T-helper 1 cell treated with Interleukin-12 subunit alpha and Interleukin-12 subunit beta and Interleukin-4 antibody, amounts not matched to agents 30 ng/mL and 1 ng/mL, for 36 hours (primary cell): Measurements from ENCODE around the gene ATG16L1. TPM values are rescaled to one million over a fixed set of nuclear protein-coding genes. Genes with fewer than 3 reads are reported as not detected.

Experiments
- intact Hi-C: fragments of 100-400 bp; cut with micrococcal nuclease; formaldehyde crosslinking; loops from one replicate; pipeline ENCODE4 v1.15.1; 2024
- total RNA-seq: library from RNA; stranded (reverse); gene quantifications from 2 replicates; pipeline ENCODE4 v1.2.3, GENCODE V29; 2022

Gene ATG16L1
- 57.1 and 74.8 TPM in 2 replicates for total RNA-seq

DNA sequence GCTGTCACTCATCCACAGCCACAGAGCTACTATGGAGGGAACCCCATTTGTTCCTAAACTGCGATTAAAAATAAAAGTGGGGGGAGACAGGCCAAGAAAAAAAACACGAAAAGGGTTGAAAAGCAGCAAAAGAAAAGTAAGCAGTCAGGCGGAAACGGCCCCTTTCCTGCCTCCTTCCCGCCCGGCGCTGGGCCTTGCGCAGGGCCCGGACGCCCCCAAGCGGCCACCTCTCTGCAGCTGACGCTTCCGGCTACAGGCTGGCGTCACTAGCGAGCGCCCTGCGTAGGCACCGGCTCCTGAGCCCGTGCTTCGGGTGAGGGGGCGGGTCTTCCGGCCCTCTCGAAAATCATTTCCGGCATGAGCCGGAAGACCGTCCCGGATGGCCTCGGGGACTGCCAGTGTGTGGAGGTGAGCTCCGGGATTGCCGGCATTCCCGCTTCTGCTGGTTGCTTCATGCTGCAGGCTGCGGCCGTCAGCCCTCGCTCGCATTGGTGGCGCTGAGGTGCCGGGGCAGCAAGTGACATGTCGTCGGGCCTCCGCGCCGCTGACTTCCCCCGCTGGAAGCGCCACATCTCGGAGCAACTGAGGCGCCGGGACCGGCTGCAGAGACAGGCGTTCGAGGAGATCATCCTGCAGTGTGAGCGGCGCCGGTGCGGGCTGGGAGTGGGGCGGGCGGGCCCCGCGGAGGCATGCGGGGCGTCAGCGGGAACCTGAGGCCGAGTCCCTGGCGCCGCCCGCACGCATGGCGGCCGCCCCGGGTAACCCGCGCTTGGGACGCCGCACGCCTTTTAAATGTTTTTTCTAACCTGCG, at the start of gene ATG16L1:
ATG16L1 (plus strand) TSS at position 368 of the 811 bp plus-strand sequence; CDS start at position 523, 155 bp downstream.
- intact Hi-C loops = loop anchor here (1.0 to 10.0 kb wide), 17 partner anchors 17 to 1627 kb away; partner anchors contain the start of genes EIF4E2, GIGYF2, INPP5D and PTMA

DNA sequence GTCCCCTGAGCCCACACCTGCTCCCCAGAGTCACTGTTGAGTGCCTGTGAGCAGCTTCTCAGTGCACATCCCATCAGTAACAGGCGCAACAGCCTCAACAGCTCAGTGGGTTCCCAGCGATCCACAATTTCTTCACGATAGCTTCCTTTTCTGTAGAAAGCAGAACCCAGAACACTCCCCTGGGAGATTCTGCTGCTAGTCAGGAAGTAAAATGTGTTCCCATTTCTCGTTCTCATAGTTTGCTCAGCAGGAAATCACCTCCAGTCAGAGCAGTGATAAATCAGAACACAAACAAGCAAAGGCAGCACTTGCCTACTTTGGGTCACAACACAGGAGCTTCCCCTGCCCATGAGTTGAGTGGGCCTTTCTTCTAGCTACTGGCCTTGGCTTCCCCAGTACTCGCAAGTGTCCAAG, 48.9 kb upstream of the ATG16L1 start:
- intact Hi-C loops = no loop called here

DNA sequence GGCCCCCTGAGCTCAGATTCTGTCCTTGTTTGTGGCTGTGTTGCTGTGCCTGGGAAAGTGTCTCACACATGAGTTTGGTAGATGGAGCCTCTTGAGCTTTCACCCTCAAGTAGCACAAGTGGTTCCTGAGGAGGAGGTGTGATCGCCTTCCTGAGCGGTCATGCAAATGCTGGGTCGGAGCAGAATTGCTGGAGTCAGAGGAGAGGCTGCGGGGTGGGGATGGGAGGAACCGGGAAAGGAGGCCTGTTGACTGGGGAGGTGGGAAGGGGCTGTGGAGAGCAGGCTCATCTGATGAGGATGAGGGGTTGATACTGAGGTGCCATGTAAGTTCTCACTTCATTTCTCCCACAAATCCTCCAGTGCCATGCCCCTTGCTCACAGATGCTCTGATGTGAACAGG, 48.4 kb upstream of the ATG16L1 start:
- intact Hi-C loops = no loop called here

DNA sequence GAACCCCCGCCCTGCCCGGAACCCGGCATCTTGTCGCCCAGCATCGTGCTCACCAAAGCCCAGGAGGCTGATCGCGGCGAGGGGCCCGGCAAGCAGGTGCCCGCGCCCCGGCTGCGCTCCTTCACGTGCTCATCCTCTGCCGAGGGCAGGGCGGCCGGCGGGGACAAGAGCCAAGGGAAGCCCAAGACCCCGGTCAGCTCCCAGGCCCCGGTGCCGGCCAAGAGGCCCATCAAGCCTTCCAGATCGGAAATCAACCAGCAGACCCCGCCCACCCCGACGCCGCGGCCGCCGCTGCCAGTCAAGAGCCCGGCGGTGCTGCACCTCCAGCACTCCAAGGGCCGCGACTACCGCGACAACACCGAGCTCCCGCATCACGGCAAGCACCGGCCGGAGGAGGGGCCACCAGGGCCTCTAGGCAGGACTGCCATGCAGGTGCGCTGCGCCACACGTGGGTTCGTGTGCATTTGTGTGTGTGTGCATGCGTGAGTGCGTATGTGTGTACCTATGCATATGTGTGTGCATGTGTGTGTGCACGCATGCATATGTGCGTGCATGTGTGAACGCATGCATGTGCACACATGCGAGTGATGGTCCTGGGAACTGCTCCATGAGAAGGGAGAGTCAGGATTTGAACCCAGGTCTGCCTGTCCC, 47.1 kb upstream of the ATG16L1 start:
- intact Hi-C loops = no loop called here

DNA sequence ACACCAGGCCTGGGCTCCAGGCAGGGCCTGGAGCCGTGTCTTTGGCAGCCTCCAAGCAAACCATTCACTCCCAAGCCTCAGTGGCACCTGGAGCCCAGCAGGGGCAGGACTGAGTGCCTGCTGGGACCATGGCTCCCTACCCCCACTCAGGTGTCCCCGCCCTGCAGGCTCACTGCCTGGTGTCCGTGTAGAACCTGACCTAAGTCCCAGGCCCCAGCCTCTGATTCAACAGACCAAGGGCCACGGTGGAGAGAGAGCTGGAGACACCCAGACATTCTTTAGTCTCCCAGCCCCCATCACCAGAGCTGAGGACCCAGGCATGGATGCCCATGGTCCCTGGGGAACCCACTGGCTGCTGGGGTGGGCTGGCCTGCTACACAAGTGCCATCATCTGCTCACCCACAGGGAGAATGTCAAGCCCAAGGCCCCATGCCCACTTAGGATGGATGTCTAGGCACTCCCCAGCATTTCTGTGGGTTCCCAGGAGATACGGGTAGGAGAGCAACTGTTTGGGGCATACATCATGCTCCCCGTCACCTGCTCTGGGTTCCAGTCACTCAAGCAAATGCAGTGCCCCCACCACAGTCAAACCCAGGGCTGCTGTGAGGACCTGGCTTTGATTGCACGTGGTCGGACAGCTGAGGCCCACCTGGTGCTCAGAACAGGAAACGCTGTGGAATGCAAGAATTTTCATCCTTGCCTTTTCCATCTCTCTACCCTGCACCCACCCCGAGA, 42.9 kb upstream of the ATG16L1 start:
- intact Hi-C loops = no loop called here

DNA sequence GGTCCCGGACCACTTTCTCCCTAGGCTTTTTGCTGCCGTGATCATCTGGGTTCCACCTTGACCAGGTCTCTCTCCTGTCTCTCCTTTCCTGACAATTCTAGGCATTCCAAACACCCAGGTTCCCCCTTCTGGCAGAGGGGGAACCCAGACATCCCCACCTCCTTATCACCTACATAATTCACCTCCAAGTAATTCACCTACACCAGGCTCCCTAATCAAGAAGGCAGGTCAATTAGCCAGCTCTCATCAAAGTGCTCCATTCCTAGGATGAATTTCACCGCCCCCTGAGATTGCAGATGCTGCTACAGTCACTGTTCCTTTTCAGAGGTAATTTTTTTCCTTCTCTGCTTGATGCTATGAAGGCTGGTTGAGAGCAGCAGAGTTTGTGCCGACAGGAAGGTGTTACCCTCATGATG, 42.3 kb upstream of the ATG16L1 start:
- intact Hi-C loops = no loop called here

DNA sequence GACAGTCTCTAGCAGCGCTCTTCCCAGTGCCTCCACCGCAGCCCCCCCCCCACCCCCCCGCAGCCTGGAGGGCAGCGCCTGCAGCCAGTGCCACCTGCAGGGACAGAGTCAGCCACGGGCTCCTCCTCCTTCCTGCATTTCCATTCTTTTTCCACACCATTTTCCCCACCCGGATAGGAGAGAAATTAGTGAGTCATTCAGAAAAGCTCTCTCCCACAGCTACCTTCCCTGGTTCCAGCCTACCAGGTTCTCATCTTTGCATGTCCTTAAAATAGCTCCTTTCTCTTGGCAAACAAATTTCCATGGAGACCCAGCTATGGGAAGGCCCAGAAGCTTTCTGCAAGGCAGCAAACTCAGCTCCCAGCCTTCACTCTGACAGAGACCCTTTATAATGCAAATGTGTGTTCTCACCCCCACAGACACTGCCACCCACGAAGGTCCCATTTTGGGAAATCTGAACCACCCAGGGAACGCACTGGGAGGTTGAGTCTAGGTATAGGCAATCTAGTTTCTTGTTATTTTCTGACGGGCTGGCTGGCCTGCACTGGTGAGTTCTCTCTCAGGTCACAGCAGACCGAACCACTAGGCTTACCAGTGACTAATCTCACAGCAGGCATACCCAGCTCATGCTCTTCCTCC, 41.8 kb upstream of the ATG16L1 start:
- intact Hi-C loops = no loop called here

DNA sequence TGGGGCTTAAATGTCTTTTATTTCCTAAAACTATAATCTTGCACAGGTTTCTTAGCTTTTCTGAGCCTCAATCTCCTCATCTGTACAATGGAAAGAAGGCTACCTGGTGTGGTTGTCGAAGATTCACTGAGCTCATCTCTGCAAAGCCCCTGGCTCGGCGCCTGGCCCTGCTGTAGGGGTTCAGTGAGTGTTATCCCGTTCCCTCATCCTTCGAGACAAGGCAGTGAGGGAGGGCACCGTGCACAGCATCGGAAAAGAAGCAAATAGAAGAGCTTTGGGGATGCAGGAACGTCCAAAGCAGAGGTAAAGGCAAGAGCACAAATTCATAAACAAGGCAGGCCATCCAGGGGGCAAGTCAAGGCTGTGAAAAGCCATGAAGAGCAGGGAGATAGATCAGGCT, 41.2 kb upstream of the ATG16L1 start:
- intact Hi-C loops = no loop called here

DNA sequence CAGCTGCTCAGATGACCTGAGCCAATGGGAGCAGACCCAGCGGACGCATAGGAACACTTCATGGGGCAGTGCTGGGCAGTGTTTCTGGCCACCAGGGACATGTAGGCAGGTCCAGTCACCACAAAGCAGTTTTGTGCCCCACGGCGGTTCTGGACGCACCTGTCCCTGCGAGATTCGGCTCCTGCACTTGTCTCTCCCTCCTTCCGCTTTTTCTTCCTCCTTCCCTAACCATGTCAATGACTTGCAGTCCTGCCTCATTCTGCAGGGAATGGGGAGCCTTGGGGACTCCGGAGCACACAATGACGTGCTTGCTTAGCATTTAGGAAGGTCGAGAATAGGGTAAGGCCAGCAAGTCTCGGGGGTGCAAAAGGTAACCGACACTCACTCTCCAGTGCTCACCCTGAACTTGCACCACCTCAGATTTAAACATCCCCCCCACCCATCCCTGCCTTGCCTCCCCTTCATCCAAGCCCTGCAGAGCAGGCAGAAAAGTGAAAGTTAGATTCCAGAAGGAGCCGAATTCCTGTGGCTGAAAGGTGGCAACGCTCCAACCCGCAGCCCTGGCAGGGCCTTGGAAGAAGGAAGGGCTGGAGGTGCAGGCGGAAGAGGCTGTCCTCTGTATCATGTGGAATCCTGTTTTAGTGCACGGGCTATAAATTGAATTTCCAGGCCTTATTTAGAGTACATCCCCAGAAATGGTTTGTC, 40.5 kb upstream of the ATG16L1 start:
- intact Hi-C loops = no loop called here

DNA sequence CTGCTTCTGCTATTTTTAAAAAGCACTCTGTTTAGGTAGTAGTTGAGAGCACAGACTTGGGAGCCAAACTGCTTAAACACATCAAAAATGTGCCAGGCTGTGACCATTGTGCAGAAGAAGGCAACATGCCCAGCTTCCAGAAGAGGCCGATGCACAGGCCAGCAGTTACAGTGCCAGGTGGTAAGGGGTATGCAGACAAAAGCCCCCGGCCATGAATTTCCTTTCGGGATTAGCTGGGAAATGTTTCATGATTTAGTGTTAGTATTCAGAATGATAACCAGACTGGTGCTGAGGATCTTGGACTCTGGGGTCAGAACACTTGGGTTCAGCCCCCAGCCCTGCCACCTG, 40.0 kb upstream of the ATG16L1 start:
- intact Hi-C loops = no loop called here

DNA sequence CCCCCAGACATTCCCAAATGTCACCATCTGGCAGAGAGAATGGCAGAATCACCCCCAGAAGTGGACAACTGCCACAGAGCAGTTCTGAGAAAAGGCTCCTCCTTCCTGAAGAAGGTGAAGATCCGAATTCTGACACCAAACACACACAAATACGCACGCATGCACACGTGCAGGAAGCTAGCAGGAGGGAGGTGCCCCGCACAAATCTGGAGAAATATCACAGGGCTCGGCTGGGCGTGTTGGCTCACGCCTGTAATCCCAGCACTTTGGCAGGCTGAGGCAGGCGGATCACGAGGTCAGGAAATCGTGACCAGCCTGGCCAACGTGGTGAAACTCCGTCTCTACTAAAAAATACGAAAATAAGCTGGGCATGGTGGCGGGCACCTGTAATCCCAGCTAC, 38.5 kb upstream of the ATG16L1 start:
- intact Hi-C loops = no loop called here

DNA sequence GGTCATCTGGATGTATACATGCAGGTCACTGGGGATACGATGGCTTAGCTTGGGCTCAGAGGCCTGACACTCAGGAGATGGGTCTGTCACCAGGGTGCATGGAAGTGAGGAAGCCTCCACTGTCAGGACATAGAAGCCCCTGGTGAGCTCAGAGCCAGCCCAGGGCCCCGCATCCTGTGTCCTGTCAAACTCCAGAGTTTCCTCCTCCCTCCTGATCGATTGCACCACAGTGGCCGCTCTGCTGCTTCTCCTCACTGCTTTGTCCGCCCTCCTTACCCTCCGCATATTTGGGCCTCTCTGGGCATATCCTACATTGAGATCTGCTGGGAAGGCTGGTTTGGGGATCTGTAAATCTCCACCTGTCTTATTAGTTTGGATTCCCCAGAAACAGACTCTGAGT, 37.5 kb upstream of the ATG16L1 start:
- intact Hi-C loops = no loop called here

DNA sequence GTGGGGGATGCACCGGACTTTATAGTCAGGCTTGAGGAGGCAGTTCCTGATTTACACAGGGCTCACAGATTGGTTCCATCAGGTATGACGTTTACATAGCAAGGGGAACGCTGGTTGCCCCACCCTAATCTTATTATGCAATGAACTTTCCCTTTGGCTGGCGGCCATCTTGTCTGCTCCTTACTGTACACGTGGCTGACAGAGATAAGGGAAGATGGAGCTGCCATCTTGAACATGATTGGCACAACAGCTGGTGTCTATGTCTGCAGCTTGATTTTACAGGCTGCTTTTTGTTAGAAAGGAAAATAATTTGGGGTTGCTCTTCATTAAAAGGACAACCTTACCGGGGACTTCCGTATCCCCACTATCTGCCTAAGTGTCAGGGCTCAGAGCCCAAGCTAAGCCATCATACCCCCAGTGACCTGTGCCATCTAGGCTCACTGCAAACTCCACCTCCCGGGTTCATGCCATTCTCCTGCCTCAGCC, 33.5 kb upstream of the ATG16L1 start:
- intact Hi-C loops = no loop called here

DNA sequence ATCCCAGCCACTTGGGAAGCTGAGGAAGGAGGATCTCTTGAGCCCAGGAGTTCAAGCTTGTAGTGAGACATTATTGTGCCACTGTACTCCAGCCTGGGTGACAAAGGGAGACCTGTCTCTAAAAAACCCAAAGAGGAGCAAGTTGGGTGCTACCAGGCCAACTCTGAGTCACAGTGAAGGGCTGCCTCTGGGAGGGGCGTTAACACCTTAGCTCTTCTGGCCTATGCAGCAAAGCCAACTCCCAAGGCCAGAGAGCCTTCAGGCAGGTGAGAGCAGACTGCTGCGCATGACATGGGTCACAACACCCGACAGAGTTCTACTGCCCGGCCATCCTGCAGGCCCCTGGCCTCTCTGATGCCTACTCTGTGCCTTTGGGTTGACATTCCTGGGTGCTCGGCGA, 32.6 kb upstream of the ATG16L1 start:
- intact Hi-C loops = no loop called here

DNA sequence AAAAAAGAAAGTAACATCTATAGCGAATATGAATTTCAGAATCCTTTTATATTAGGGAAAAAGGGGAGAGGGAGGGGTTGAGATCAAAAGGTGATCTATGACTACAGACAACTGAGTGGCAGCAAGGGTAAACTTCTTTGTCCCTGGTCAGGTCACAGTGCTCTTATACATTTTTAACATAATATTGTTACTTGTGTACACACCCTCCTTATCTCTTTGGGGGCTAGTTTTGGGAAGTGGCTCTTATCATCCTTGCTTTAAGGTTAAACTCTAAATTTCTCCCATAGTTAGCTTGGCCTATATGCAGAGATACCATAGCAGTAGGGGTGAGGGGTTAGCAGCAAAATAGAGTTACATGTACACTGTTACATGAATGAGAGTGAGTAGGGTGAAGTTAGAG, 31.6 kb upstream of the ATG16L1 start:
- intact Hi-C loops = no loop called here

DNA sequence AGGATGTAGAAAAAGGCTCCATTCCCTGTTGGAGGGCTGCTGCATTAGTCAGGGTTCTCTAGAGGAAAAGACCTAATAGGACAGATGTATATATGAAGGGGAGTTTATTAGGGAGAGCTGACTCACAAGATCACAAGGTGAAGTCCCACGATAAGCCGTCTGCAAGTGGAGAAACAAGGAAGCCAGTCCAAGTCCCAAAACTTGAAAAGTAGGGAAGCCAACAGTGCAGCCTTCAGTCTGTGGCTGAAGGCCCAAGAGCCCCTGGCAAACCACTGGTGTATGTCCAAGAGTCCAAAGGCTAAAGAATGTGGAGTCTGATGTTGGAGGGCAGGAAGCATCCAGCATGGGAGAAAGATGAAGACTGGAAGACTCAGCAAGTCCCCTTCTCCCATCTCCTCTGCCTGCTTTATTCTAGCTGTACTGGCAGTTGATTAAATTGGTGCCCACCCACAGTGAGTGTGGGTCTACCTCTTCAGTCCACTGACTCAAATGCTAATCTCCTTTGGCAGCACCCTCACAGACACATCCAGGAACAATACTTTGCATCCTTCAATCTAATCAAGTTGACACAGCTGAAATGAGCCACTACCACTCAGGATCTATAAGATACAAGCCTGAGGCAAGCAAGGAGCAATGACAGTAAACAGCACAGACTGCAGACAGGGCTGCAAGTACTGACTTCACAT, 30.0 kb upstream of the ATG16L1 start:
- intact Hi-C loops = no loop called here

DNA sequence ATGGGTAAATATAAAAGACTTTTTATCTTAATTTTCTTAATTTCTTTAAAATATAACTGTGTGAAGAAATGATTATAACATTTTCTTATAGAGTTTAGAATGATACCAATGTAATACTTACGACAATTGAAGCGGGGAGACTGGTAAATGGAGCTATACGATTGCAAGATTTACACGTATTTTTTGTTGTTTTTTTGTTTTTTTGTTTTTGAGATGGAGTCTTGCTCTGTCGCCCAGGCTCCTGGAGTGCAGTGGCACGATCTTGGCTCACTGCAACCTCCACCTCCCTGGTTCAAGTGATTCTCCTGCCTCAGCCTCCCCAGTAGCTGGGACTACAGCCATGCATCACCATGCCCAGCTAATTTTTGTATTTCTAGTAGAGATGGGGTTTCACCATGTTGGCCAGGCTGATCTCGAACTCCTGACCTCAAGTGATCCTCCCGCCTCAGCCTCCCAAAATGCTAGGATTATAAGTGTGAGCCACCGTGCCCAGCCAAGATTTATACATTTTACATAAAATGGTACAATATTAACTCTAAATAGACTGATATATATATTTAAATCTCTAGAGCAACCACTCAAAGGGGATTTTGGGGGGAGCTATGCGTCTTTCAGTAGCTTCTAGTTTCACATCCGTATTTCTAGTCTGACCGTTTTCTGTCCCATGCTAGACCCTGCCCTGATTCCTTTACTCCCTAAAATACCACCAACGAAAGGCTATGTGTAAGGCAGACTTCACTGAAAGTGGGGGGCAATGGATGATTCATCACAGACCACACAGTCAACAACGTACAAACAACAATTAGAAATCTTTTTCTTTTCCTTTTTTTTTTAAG, 28.2 kb upstream of the ATG16L1 start:
- intact Hi-C loops = no loop called here

DNA sequence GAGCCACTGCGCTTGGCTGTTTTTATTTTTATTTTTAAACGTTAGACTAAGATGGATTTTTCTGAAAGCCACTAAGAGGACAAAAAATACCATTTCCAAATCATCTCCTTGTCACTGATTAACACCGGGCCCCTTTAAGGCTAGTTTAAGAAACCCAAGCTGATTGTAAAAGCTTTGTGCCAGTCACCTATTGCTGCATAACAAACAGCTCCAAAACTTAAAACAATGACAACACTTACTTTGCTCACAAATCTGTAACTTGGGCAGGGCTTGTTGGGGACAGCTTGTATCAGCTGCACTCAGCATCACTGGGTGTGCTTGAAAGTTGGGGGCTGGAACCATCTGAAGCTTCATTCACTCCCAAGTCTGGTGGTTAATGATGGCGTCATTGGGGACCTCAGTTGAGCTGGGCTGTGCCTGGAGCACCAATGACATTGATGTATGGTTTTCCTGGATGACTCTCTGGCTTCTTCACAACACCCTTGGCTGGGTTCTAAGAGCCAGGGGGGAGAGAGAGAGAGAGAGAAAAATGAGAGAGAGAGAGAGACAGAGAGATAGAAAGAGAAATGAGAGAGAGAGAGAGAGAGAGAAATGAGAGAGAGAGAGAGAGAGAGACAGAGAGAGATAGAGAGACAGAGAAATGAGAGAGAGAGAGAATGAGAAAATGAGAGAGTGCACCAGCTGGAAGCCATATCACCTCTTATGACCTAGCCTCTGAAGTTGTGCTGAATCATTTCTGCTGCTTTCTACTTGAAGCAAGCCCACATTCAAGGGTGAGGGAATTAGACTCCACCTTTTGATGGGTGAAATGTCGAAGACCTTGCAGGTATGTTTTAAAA, 26.0 kb upstream of the ATG16L1 start:
- intact Hi-C loops = no loop called here
